Stimulated activated CD4-positive, alpha-beta T cell treated with anti-CD3 and anti-CD28 coated beads, TNF-alpha, amount 100 ng/mL, for 4 hours (primary cell): Measurements from ENCODE around the gene PLXNB3.
"Not testable (repeated sequence)": the region's sequence is repeated elsewhere in the genome, so short reads cannot be mapped to it uniquely, and the experiment has no call there.

ENCODE experiments used
- DNase-seq, 3 experiments: peaks; one replicate each; pipeline ENCODE4 v3.0.0-alpha.2; 2020; ENCODE audit warnings: low read depth in 3 of 3

Gene PLXNB3

DNA sequence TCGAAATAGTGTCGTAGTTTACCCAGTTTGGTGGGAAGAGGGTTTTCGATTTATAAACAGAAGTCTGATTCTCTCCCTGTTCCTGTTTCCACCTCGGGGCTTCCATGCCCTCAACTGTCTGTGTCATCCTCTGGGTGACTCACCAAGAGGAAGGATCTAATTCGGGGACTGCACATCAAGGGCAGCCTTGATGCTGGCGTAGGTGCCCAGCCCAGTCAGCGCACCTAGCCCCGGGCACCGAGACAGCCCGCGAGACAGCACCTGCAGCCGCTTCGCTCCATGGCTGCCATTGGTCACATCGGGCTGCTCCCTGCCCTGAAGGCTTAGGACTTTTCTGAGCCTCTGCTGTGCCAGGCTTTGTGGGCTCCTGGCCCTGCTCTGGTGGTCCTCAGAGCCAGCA, 31.6 kb upstream of the PLXNB3 start:
- DNase-seq = no peak

DNA sequence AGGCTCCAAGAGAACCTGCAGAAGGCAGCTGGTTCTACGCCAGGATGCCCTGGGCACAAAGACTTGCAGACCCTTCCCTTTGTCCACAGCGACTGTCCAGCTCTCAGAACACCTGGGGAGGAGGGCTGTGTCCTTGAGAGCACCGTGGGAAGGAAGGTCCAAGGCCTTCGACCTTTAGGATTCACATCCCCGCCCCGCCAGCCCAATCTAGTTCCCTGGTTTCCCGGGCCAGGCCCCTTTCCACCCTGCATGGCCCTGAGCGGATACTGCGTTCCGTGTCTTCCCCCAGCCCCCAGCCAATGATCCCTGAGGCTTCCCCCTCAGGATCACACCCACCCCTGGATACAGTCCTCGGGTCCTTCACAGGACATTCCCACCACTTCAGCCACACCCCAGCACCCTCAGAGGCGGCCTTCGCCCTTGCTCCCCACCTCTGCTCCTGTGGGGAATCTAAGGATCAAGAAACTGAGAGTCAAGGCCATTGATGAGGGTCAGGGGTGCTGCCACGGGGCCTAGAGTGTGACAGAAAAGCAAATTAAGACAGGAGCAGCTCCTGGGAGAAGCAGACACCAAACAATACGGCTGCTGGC, 30.3 kb upstream of the PLXNB3 start:
- DNase-seq = no peak

DNA sequence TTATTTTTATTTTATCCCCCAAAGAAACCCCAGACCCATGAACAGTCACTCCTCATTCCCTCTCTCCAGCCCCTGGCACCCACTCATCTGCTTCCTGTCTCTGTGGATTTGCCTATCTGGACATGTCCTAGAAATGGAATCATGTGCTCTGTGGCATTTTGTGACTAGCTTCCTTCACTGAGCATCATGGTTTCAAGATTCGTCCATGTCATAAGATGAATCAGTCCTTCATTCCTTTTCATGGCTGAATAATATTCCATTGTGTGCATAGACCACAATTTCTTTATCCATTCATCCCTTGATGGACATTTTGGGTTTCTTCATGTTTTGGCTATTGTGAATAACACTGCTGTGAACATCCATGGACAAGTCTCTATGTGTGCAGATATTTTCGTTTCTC, 29.2 kb upstream of the PLXNB3 start:
- no peak for DNase-seq

DNA sequence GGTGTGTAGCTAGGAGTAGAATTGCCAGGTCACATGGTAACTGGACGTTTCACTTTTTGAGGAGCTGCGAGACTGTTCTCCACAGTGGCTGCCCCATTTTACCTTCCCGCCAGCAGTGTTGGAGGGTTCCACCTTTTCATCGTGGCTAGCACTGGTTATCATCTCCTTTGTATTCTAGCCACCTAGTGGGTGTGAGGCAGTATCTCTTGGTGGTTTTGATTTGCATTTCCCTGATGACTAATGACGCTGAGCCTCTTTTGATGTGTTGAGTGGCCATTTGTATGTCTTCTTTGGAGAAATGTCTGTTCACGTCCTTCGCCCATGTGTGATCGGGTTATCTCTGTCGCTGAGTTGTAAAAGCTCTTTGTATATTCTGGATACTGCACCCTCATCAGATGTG, 28.8 kb upstream of the PLXNB3 start:
- DNase-seq = no peak

DNA sequence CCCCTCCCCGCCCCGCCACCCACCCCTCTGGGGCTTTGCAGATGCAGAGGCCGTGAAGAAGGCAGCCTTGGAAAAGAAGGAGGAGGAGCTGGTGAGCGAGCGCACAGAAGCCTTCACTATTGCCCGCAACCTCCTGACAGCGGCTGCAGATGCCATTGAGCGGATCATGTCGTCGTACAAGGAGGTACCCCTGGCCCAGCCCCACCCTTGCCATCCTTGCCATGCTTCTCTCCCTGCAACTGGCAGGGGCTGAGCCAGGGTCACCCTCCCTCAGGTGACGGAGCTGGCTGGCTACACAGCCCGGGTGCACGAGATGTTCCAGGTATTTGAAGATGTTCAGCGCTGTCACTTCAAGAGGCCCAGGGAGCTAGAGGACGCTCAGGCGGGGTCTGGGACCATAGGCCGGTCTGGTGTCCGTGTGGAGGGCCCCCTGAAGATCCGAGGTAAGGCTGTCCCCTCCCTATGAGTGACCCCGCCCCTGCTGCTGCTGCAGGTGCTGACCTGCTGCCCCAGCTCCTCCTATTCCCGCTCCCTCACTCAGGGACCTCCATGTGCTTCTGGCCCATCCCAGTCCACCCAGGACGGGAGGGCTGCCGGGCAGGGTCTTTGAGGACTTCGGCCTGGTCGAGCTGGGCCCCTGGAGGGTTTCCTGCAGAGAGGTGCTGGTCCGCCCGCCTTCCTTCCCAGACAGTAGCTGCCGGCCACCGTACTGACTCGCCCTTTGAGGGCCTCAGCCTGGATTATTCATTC, 27.8 kb upstream of the PLXNB3 start:
- no peak for DNase-seq

DNA sequence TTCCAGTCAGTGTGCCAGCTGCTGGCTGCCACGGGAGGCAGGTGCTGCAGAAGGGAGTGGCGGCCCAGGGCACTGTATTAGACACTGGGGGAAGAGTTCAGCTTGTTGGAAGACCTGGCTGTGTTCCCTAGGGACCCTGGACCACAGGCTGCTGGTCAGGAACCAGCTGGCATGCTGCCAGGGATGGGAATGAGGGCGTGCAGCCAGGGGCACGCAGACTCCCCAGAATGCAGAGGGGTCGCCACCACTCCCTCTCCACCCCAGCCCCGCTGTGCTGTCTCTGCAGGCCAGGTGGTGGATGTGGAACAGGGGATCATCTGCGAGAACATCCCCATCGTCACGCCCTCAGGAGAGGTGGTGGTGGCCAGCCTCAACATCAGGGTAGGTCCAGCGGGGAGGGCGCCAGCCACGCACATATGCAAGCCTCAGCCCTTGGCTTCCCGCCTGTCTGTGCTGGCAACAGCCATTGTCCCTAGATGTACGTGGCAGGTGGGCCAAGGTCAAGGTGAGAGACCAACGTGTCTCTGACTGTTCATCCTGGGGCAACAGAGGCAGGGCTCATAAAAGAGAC, 27.1 kb upstream of the PLXNB3 start:
- no peak for DNase-seq

DNA sequence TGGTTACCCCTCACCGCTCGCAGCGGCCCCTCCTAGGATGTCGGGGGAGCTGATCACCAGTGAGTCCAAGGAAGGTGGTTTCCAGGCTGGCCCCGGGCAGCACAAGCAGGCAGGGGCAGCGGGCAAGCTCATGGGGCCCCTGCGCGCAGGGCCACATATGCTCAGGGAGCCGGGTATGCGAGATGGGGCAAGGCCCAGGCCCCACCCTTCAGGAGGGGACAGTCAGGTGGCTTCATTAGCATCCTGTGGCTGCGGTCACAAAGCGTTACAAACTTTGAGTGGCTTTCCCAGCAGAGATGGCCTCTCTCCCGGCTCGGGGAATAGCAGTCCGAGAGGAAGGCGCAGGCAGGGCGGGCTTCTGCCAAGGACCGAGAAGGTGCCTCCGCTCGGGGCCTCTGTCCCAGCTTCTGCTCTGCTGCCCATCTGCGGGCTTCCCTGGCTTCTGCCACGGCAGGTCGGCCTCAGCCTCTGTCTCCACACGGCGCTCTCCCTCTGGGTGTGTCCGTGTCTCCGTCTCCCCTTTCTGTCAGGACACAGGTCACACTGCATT, 25.9 kb upstream of the PLXNB3 start:
- no peak for DNase-seq

DNA sequence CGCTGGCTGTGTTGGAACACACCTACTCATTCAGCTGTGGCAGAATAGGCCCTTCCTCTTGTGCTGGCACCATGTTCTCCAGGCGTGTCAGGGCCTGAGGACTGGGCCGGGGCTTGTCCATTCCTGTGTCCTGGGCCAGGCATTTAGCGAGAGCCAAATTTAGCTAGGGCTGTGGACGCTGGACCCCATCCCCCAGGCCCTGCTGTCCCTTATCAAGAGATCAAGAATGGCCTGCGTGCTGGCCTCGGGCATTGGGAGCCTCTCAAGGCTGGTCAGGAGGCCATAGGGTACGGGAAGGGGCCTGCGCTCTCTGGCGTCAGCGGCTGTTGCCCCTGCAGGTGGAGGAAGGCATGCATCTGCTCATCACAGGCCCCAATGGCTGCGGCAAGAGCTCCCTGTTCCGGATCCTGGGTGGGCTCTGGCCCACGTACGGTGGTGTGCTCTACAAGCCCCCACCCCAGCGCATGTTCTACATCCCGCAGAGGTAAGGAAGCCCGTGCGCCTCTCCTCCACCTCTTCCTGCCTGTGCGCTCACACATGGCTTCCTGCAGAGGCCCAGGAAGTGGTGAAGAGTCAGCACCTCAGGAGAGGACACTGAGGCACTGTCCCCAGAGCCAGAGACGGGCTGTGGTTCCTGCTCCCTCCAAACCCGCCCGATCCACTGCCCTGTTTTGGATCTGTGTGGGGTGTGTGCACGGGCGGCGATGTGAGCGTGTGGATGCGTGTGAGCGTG, 24.1 kb upstream of the PLXNB3 start:
- DNase-seq = no peak

DNA sequence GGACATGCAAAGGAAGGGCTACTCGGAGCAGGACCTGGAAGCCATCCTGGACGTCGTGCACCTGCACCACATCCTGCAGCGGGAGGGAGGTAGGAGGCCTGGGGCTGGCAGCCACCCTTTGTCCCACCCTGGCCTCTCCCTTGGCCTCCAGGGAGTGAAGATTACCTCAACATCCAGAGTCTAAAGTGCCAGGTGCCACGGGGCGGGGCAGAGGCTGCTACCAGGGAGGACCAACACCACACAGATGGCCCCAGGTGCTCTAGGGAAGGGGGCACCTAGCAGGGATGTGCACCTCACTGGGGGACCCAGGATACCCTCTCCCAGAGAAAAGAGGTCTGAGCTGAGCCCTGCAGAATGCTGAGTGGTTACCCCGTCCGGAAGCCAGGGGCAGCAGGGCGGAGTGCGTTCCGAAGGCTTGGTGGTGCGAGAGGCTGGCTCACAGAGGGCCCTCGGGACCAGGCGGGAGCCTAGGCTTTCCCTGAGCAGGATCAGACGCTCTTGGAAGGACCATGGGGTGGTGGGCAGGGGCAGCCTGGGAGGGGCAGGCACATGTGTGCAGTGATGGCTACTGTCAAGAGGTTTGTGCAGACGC, 23.3 kb upstream of the PLXNB3 start:
- DNase-seq = no peak

DNA sequence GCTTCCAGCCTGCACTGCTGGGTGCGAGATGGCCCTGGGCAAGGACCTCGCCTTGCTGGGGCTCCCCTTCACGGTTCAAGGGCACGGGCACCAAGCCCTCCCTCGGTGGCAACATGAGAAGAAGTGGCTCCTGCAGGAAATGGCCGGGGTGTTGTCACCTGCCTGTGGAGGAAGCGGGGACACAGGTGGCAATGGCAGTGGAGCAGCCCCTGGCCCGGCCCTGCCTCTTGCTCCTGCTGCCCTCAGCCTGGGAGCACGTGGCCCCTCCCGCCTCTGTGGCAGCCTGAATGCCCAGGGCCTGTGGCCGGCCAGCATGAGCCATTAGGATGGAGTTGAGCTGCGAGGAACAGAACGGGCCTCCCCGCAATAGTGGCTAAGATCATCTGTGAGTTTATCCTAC, 22.6 kb upstream of the PLXNB3 start:
- DNase-seq = no peak

DNA sequence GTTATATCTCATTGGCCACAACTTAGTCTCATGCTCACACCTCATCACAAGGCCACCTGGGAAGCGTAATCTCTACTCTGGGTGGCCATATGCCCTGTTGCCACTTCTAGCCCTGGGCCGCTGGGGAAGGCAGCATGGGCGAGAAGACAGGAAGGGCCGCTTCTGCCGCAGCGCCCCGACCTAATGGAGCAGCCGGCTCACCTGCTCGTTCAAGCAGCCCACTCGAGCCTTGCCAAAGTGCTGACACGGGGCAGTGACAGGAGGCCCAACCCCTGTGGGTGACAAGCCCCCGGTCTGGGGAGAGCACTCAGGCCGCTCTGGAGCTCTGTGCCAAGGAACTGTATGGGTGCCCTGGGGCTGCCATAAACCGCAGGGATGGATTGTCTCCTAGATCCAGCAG, 21.9 kb upstream of the PLXNB3 start:
- DNase-seq = not testable (repeated sequence)

DNA sequence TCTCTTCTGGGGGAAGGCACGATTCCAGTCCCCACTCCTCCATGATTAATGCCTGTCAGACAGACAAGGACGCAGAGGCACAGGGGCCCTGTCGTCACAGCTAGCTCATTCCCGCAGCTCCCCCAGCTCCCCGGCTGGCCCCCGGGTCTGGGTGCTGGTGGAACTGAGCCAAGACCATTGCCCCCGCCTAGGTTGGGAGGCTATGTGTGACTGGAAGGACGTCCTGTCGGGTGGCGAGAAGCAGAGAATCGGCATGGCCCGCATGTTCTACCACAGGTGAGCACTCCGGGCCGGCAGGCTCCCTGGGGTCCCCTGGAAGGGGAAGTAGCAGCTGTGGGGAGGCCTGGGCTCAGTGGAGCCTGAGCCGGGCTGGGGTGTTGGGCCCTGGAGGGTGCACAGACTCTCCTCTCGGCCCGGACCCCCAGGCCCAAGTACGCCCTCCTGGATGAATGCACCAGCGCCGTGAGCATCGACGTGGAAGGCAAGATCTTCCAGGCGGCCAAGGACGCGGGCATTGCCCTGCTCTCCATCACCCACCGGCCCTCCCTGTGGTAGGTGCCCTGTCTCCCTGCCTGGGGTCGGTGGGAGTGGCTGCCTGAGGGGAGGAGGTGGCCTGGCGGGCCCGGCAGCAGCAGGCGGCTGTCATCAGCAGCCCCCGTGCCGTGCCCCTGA, 21.1 kb upstream of the PLXNB3 start:
- DNase-seq = not testable (repeated sequence)

DNA sequence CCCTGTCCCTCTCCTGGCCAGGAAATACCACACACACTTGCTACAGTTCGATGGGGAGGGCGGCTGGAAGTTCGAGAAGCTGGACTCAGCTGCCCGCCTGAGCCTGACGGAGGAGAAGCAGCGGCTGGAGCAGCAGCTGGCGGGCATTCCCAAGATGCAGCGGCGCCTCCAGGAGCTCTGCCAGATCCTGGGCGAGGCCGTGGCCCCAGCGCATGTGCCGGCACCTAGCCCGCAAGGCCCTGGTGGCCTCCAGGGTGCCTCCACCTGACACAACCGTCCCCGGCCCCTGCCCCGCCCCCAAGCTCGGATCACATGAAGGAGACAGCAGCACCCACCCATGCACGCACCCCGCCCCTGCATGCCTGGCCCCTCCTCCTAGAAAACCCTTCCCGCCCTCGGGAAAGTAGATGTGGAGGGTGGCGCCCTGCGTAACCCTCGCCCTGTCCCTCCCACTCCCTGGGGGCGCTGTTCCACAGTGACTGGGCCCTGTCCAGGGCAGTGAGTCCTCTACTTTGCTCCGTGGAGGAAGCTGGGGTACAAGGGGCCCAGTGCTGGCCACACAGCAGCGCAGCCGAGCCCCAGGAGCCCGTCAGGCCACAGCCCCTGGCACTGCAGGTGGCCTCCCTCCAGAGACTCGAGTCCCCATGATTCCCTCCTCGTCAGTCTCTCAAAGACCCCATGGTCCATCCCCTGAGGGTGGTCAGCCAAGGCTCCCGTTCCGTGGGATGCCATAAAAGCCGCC, 20.4 kb upstream of the PLXNB3 start:
- DNase-seq = not testable (repeated sequence)

DNA sequence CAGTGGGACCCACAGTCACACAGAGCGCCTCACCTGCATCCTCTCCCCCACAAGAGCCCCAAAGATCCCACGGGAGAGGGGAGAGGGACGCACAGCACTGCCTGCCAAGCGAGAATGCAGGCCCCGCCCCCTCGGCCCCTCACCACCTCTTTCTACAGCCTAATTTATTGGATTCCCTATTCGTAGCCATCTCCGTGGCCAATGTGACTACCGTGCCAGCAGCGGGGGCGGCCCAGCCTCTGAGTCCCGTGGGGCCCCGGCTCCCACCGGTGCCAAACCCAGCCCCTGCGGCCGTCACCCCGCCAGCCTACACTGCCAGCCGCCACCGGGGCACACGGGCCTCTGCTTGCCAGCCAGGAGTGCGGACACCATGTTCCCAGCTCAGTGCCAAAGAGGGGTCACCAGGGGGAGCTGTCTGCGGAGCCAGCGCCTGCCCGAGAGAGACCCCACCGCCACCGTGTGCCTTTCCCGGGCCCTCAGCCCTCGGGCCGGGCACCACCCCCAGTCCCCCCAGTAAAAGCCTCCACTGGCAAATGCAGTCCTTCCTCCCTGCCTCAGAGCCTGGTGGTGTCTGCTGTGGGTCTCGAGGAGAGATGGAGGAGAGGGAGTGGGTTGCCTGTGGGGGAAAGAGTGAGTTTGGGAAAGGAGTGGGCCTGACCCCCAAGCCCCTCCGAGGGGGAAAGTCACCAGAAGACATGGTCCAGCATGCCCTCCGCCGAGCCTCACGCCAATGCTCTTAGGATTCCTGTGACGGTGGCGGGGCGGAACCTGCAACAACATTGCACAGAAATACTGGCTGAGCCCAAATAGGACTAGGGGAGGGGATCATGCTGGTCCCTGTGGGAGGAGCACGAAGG, 19.6 kb upstream of the PLXNB3 start:
- DNase-seq = no peak

DNA sequence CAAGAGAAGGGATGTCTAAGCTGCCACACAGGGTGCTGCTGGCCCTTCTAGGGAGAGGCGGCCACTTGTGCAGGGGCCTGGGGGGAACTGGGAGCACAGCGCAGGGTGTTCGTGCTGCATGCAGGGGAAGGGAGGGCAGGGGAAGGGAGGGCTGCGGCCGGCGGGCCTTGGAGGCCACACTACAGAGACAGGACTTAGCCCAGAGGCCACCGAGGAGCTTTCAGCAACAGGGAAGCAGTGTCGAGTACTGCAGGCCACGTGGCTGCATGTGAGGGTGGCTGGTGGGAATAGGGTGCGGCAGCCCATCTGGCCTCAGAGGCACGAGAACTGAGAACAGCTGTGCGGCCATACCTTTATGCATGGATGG, 19.0 kb upstream of the PLXNB3 start:
- DNase-seq = not testable (repeated sequence)

DNA sequence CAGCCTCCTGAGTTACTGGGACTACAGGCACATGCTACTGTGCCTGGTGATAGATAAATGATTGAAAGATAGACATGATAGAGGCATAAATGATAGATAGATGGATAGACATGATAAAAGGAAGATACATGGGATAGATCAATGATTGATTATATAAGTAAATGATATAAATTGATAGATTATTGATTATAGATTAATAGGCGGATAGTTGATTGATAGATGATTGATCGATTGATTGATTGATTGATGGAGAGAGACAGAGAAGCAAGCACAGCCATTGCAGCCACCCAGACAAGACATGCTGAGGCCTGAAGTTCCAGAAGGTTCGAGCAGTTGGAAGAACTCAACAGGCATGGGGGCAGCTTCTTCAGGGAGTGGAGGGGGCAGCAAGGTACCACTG, 17.7 kb upstream of the PLXNB3 start:
- no peak for DNase-seq

DNA sequence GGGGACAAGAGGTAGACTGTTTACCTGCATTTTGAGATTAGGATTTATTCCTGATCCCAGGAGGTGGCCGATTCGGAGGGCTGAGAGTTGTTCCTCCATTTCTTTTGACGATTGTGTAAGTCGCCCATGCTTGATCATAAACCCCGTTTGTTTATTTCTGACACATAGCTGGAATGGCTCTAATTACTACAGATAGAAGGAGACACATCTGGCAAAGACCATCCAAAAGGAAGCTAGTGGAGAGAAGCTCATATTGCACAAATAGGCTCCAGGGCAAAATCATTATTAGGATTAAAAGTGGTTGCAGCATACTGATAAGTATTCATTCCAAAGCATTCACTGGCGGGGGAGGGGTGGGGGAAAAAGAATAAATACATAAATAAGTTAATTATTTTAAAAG, 17.1 kb upstream of the PLXNB3 start:
- DNase-seq = not testable (repeated sequence)

DNA sequence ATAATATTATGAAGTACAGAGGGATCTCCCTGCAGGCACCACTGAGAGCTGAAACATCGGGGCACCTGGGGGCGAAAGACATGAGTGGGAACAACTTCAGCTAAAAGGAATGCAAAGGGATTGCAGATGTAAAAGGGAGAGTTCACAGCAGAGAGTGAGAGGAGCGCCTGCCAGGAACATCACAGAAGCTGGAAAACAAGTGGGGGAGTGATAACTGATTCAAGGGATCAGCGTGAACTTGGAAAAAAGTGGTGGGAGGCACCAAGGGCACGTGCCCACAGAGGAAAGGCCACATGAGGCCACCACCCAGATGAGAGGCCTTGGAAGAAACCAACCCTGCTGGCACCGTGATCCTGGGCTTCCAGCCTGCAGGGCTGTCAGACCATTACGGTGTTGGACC, 15.0 kb upstream of the PLXNB3 start:
- not testable (repeated sequence) for DNase-seq

DNA sequence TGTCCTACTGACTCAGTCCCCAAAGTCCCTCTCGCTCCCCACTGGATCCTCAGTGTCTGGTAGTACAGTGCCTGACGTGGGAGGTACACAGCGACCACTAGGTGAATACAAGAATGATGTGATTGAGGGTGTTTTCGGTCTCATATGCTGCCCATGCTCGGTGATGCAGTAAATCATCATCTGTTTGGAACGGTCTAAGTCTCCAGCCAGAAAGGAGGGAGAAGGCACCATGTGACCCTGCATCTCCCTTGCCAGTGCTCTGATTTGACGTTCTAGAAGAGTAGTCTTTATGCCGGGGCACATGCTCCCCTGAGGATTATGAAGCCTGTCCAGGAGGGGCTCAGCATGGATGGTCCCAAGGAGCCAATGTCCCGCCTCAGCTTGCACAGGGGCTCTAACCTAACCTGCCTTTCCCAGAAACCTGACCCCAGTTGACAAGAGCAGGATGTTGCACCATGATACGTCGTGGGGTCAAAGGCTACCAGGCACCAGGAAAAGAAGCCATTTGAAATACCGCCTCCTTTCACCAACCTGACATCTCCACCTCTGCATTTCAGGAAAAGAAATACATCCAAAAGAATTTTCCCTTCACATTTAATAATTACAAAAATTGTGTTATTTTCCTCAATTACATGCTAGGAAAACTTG, 13.8 kb upstream of the PLXNB3 start:
- DNase-seq = no peak
